NCI-H2081 treated with DMSO at 0.1 percent for 48 hours (cell line): ENCODE results near the gene LGALS7.

Experiments used
- DNase-seq: peaks from one replicate; lab custom pipeline; 2025; lab: John Stamatoyannopoulos, UW

Gene LGALS7

DNA sequence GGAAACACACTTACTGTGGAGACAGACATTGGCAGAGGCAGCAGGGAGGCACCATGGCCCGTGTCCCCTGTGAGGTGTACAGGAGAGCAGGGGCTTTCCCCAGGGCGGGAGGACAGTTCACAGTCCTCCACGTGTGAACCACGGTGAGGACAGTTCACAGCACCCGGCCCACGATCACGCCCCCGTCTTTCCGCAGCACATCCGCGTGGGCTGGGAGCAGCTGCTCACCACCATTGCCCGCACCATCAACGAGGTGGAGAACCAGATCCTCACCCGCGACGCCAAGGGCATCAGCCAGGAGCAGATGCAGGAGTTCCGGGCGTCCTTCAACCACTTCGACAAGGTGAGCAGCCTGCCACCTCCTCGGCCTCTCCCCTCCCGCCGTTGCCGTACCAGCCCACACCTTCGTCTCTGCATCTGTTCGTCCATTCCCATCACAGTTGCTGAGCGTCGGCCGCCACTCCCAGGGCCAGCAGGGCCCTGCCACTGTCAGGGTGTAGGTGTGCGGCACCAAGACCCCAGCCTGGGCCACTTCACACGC lies 46.5 kb downstream of the LGALS7 start:
- DNase-seq, result no peak

DNA sequence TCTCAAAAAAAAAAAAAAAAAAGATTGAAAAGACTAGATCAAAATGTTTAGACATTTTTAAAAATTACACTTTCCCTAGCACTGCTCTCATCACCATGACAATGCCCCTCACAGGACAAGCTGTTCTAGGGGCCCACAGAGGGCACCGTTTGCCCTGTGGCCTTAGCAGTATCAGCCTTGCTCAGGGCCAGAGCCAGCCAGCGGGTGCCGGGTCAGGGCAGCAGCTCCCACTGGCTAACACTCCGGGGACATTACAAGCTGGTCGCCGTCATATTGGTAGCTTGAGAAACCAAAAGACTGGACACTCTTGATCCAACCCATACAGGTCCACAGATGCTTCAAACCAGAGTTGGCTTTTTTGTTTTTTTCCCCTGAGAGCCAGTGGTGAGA lies 47.0 kb downstream of the LGALS7 start:
- no peak for DNase-seq

DNA sequence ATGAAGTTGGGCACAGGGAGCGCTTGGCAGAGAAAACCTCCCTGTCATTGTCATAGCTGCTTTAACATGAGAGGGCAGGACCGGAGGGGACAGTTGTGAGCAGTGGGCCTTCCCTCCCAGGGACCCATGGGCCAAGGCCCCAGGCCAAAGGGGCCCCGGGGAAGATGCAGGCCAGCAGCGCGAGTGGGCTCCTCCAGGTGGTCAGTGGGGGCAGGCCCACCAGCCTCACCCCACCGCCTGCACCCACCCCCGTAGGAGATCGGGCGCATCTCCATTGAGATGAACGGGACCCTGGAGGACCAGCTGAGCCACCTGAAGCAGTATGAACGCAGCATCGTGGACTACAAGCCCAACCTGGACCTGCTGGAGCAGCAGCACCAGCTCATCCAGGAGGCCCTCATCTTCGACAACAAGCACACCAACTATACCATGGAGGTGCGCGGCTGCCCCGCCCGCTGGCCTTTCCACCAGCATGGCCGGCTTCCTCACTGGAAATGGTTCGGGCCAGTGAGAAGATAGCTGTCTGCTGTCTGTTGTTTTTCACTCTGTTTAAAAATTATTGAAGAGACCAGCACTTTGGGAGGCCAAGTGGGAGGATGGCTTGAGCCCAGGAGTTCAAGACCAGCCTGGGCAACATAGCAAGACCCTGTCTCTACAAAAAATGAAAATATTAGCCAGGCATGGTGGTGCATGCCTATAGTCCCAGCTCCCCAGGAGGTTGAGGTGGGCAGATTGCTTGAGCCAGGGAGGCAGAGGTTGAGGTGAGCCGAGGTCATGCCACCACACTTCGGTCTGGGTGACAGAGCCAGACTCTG lies 47.6 kb downstream of the LGALS7 start:
- DNase-seq, result no peak

DNA sequence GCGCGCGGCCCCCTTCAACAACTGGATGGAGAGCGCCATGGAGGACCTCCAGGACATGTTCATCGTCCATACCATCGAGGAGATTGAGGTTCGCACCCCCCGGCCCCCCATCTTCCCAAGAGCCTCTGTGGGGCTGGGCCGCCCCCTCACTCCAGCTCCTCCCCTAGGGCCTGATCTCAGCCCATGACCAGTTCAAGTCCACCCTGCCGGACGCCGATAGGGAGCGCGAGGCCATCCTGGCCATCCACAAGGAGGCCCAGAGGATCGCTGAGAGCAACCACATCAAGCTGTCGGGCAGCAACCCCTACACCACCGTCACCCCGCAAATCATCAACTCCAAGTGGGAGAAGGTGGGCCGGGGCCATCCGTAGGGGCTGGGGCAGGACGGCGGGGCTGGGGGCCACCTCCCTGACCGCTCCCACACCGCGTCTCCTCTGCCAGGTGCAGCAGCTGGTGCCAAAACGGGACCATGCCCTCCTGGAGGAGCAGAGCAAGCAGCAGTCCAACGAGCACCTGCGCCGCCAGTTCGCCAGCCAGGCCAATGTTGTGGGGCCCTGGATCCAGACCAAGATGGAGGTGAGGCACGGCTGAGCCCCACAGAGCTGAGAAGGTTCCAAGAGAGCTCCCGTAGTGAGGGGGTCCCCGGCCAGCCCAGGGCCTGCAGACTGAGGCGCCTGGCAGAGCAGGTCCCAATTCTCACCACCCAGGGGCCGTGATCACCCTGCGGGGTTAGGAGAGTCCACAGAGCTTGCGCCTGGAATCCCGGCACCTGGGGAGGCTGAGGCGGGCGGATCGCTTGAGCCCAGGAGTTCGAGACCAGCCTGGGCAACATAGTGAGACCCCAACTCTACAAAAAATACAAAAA lies 49.1 kb downstream of the LGALS7 start:
- DNase-seq, result no peak

DNA sequence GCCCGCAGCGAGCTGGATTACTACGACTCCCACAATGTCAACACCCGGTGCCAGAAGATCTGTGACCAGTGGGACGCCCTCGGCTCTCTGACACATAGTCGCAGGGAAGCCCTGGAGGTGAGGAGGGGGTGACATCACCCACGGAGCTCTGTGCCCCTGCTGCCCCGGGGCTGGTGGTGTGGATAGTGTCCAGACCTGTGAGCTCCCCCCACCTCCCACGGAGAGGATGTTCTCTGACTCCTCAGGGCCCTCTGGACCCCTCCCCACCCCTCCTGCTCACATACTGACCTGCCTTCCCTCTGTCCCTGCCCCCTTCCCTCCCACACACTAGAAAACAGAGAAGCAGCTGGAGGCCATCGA lies 49.7 kb downstream of the LGALS7 start:
- DNase-seq, result no peak

DNA sequence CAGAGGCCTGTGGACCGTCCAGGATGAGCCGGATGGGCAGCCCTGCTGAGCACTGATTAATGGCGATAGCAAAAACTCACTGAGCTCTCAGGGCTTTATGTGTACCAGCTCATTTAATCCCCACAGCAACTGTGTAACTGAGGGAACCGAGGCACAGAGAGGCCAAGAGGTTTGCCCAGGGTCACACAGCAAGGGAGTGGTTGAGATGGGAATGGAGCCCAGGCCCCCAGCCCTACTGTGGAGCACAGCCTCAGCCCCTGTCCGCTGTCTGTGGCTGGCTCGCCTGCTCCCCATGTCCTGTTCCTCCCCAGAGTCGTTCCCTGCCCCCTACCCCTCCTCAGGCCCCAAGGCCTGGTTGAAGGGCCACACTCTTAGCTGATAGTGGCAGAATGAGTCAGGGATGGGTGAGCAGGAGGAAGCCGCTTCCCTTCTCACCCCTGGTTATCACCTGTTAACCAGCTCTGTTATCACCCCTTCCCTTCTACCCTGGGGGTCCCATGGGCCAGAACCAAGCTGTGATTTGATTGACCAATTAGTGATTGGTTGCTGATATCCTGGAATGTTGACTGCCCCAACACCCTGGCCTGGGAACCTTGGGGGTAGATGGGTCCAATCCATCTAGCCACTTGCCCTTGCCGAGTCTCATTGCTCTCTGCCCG lies 50.2 kb downstream of the LGALS7 start:
- no peak for DNase-seq

DNA sequence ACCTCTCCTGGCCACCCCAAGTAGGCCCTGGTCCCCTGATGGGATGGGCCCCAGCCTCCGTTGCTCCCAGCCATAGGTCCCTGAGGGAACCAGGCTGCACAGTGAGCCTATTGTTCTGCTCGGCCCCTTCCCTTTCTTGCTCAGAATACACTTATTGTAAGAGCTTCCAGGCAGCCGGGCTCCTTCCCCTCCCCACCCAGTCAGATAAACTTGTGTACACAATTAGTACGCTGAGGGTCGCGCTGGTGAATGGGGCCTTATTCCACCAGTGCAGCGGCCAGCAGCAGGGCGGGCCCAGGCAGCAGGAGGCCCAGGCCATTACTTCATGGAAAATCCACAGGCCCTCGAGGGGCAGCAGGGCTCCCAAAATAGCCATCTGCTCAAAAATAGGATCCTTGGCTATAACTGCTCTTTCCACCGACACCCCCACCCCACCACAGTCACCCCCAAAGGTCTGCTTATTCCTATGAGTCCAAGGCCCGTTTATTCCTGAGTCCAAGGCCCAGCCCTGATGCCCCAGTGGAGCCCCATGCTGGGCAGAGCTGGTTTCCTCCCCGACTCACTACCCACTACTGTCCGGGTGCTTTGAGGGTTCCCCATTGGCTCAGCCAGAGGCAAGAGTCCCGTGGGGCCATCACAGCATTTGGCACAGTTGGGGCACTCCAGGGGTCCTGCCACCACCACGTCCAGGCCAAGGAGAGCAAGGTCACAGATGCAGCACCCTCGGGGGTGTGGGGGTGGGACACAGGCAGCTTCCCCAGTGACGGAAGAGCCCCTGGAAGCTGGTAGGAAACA lies 51.1 kb downstream of the LGALS7 start:
- DNase-seq, result no peak

DNA sequence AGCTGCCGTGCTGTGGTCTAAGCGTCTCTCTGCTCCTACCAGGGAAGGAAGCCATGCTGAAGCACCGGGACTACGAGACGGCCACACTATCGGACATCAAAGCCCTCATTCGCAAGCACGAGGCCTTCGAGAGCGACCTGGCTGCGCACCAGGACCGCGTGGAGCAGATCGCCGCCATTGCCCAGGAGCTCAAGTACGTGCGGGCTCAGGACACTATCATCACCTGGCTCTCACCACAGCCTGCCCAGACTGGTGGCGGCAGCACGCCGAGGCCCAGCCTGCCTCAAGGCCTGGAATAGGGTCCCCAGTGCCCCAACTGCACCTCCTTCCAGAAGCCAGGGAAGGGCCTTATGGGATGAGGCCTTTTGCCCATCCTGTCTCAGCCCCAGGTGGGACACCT lies 51.8 kb downstream of the LGALS7 start:
- no peak for DNase-seq
